AG04449 (cell line): ENCODE measurements around the gene CDH13.

ENCODE experiments used
- CTCF ChIA-PET: fragments of 350-600 bp; formaldehyde crosslinking; extraction: SDS; loops from one replicate; lab custom pipeline; 2021; ENCODE audit warnings: antibody characterized with exemption; lab: Yijun Ruan, JAX
- POLR2A ChIA-PET: fragments of 400-600, 350-600 bp; formaldehyde crosslinking; extraction: SDS; loops from one replicate; lab custom pipeline; 2020; ENCODE audit warnings: antibody characterized with exemption, inconsistent platforms; lab: Yijun Ruan, JAX
- DNase-seq: peaks from one replicate; pipeline ENCODE4 v3.0.0-alpha.2; 2010; ENCODE audit warnings: low read depth, low spot score
- H3K4me3 ChIP-seq: 2 replicates; pipeline ENCODE4 v1.5.1; 2011; ENCODE audit warnings: low read depth, mild to moderate bottlenecking, control low read depth, low read length
- CTCF ChIP-seq: IDR thresholded peaks from one replicate; pipeline ENCODE4 v1.5.1; 2011; ENCODE audit warnings: mild to moderate bottlenecking, moderate library complexity, low read length, control low read depth, inconsistent platforms; ENCODE audit not compliant: insufficient read depth; ENCODE audit errors: missing control alignments

CDH13 gene

GRCh38 chr16:82626791-82627261 is at the start of gene CDH13:
CDH13 (plus strand) TSS chr16:82626969.
- POLR2A ChIA-PET: interaction anchor here (1.6 kb wide), 1 partner anchor 20 kb away, joined by 4 read pairs; no protein-coding TSS in a partner anchor
- CTCF ChIA-PET: interaction anchor here (0.8 to 6.4 kb wide), 5 partner anchors 14 to 820 kb away, joined by 3 to 66 read pairs (median 3); no protein-coding TSS in a partner anchor
- peak within 1 kb of the TSS; percentile 76 for H3K4me3 ChIP-seq
- TF ChIP-seq CTCF: no peak
- no peak for DNase-seq

DNA sequence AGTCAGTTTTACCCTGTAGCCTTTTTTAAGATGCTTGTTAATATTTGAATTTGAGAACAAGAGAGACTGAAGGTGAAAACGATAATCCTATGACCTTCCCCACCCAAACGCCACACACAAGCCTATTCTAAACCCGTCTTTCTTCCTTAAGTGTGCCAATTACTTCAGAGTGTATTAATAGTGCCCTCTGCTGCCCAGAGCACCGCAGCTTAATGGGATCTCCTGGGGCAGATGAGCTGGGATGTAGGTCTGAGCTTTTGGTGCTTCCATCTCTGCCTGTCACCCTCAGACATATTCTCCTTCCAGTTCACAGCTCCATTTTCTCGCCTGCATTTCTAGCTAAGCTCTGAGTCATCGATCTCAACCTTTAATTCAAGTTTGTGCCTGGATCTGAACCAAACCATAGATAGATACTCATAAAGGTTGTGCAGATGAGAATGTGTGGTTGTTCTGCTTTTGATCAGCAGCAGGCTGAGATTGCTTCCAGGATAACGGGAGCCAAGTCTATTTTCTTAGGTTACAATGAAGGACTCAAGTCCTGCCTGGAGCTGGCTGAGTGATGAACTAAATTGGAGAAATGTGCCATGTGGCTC is 46.4 kb upstream of the CDH13 start:
- no peak for DNase-seq
- ChIA-PET POLR2A (no interaction called here), CTCF (interaction anchor here (1.5 to 3.0 kb wide), 2 partner anchors 28 to 317 kb away, joined by 3 to 17 read pairs; no protein-coding TSS in a partner anchor)
- H3K4me3 ChIP-seq: no peak overlapping the region
- TF ChIP-seq CTCF: no peak

DNA sequence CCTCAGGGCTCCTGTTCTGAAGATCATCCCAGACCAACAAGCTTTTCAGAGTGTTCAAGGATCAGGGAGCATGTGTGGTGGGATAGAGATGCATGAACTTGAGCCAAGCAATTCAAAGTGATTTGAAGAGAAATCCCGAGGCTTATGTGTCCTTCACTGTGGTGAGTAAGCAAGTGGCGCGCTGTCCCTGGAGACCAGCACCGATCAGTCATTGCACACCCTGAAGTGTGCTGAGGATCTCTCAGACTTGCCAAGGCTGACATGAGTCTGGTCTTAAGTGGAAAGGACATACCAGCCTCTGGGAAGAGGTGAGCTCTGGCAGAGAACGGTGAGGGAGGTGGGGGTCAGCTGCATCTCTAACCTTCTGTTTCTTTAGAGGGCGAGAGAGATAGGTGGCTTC is 43.8 kb upstream of the CDH13 start:
- DNase-seq: no peak
- ChIA-PET CTCF (interaction anchor here (1.0 to 1.7 kb wide), 2 partner anchors 25 to 319 kb away, joined by 3 to 14 read pairs; no protein-coding TSS in a partner anchor), POLR2A (no interaction called here)
- no peak overlapping the region for H3K4me3 ChIP-seq
- TF ChIP-seq CTCF: no peak

- CTCF ChIA-PET: interaction anchor here (1.7 kb wide), 1 partner anchor 320 kb away, joined by 14 read pairs; no protein-coding TSS in a partner anchor
- no peak for DNase-seq
- H3K4me3 ChIP-seq: no peak overlapping the region
- TF ChIP-seq CTCF: no peak
- POLR2A ChIA-PET: no interaction called here
Observed at GRCh38 chr16:82583422-82583821, 43.3 kb upstream of the CDH13 start.

DNA sequence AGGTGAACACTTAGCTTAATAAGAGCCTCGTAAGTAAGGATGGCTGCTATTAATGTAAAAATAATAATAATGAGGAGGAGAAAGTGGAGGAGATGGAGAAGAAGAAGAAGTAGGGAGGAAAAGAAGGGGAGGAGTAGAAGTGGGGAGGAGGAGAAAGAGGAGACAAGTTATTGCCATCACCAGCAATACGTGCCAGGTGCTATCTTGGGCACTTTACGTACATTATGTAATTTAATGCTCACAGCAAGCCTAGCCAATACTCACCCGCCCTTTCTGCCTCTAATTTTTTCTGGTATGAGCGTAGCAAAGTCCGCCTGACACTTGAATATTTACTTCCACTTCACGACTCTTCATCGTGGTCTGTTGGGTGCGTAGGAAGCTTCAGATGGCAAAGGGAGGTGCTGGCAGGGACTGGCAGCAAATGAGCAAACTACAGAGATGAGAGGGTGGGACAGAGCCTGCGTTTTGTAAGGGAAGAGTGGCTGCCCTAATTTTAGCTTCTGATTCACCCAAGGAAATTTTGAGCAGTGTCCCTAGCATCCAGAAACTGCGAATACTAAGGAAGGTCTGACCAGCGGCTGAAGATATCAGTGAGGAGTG is 42.1 kb upstream of the CDH13 start:
- TF ChIP-seq CTCF: no peak
- no peak for DNase-seq
- POLR2A ChIA-PET: no interaction called here
- H3K4me3 ChIP-seq: no peak overlapping the region
- CTCF ChIA-PET: interaction anchor here (1.0 to 2.1 kb wide), 3 partner anchors 9 to 19 kb away, joined by 3 to 8 read pairs (median 7); no protein-coding TSS in a partner anchor

GRCh38 chr16:82585675-82586074 is 41.1 kb upstream of the CDH13 start:
- ChIA-PET CTCF (interaction anchor here (1.1 to 2.1 kb wide), 3 partner anchors 16 to 42 kb away, joined by 3 to 8 read pairs (median 7); no protein-coding TSS in a partner anchor), POLR2A (no interaction called here)
- H3K4me3 ChIP-seq: no peak overlapping the region
- peak; percentile 34 for DNase-seq
- no peak for TF ChIP-seq CTCF
